Stimulated activated CD4-positive, alpha-beta T cell treated with anti-CD3 and anti-CD28 coated beads, Interleukin-12 subunit alpha, Interleukin-12 subunit beta, amount 100 ng/mL, for 48 hours (primary cell): ENCODE measurements around the gene CBARP.

Experiments
- DNase-seq, 3 donors: peaks; one replicate each; pipeline ENCODE4 v3.0.0-alpha.2; 2020; ENCODE audit warnings: low read depth in 2 of 3, low spot score in 1 of 3

Gene CBARP

GRCh38 chr19:1266129-1266915, 28.5 kb upstream of the CBARP start:
- peak in 2 of 3 donors; percentile 65 to 80 for DNase-seq

GRCh38 chr19:1265615-1266128, 27.9 kb upstream of the CBARP start:
- no peak for DNase-seq

GRCh38 chr19:1264801-1265614, 27.2 kb upstream of the CBARP start:
- DNase-seq = no peak

- no peak for DNase-seq
Observed at GRCh38 chr19:1263188-1263587, 25.4 kb upstream of the CBARP start.

- DNase-seq = no peak
Observed at GRCh38 chr19:1262623-1263123, 24.9 kb upstream of the CBARP start.

- no peak for DNase-seq
Observed at GRCh38 chr19:1261798-1262622, 24.2 kb upstream of the CBARP start.

GRCh38 chr19:1261538-1261797, 23.7 kb upstream of the CBARP start:
- DNase-seq = no peak

- DNase-seq = peak; percentile 94 to 97 (median 95)
Observed at GRCh38 chr19:1260749-1261537, 23.1 kb upstream of the CBARP start.

- DNase-seq = no peak
Observed at GRCh38 chr19:1259876-1260748, 22.3 kb upstream of the CBARP start.

- DNase-seq = no peak
Observed at GRCh38 chr19:1259206-1259875, 21.5 kb upstream of the CBARP start.

GRCh38 chr19:1258707-1259205, 21.0 kb upstream of the CBARP start:
- DNase-seq = no peak

- DNase-seq = no peak
Observed at GRCh38 chr19:1258163-1258492, 20.3 kb upstream of the CBARP start.

GRCh38 chr19:1257475-1258162, 19.8 kb upstream of the CBARP start:
- no peak for DNase-seq

- no peak for DNase-seq
Observed at GRCh38 chr19:1256646-1257474, 19.1 kb upstream of the CBARP start.

- no peak for DNase-seq
Observed at GRCh38 chr19:1255186-1256161, 17.7 kb upstream of the CBARP start.

GRCh38 chr19:1254530-1255185, 16.9 kb upstream of the CBARP start:
- DNase-seq = no peak
